ENCODE results near the gene MAK. TPM values are rescaled to one million over a fixed set of nuclear protein-coding genes. Genes with fewer than 3 reads are reported as not detected.

The MAK gene
- total RNA-seq, 1 experiment from 2014 or later: 0.07 TPM

DNA sequence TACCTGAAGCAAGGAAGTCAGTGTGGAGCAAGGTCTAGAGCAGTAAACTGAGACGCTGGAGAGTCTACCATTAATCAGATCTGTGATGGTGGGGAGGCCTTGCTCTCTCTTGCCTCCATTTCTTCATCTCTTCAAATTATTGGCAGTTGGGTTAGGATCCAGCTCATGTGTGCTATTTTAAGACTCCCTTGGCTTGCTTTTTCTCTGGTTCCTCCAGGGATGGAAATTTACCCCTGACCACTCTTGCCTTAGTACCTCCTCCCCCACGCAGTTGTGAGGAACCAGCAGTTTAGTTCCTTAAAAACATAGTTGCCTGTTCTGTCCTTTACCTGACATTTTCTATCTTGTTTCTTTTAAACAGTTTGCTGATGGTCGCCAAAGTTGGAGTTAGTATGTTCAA, 108.1 kb downstream of the MAK start:
- POLR2A ChIA-PET: no interaction called here
- Mint-ChIP-seq H3K27ac (no peak overlapping the region), H3K9me3 (no peaks in the 10 kb centered on the region), H3K27me3 (ENCODE audit: low read depth) (no peaks in the 10 kb centered on the region), H3K4me1 (0 out of 2 replicates have a peak, but pooled peaks cover 2% of the 10 kb centered on the region), H3K36me3 (peaks cover 61% of the 10 kb centered on the region), H3K4me3 (no peak overlapping the region)
- TF ChIP-seq ZNF232 (CRISPR knock-in tag; IDR thresholded peaks at IDR 0.05) (no peak), KAT7 (CRISPR knock-in tag; IDR thresholded peaks at IDR 0.05; ENCODE audit: borderline replicate concordance) (no peak), ZNF396 (CRISPR knock-in tag; IDR thresholded peaks at IDR 0.05; ENCODE audit: borderline replicate concordance) (no peak), SMAD4 (CRISPR knock-in tag; IDR thresholded peaks at IDR 0.05) (no peak), ZNF423 (CRISPR knock-in tag; IDR thresholded peaks at IDR 0.05) (no peak), FOXJ3 (CRISPR knock-in tag; IDR thresholded peaks at IDR 0.05; ENCODE audit: borderline replicate concordance) (no peak), NFATC4 (CRISPR knock-in tag; IDR thresholded peaks at IDR 0.05) (no peak), SP1 (CRISPR knock-in tag; conservative IDR thresholded peaks at IDR 0.05) (no peak)
- TF ChIP-seq, protein P1, sequence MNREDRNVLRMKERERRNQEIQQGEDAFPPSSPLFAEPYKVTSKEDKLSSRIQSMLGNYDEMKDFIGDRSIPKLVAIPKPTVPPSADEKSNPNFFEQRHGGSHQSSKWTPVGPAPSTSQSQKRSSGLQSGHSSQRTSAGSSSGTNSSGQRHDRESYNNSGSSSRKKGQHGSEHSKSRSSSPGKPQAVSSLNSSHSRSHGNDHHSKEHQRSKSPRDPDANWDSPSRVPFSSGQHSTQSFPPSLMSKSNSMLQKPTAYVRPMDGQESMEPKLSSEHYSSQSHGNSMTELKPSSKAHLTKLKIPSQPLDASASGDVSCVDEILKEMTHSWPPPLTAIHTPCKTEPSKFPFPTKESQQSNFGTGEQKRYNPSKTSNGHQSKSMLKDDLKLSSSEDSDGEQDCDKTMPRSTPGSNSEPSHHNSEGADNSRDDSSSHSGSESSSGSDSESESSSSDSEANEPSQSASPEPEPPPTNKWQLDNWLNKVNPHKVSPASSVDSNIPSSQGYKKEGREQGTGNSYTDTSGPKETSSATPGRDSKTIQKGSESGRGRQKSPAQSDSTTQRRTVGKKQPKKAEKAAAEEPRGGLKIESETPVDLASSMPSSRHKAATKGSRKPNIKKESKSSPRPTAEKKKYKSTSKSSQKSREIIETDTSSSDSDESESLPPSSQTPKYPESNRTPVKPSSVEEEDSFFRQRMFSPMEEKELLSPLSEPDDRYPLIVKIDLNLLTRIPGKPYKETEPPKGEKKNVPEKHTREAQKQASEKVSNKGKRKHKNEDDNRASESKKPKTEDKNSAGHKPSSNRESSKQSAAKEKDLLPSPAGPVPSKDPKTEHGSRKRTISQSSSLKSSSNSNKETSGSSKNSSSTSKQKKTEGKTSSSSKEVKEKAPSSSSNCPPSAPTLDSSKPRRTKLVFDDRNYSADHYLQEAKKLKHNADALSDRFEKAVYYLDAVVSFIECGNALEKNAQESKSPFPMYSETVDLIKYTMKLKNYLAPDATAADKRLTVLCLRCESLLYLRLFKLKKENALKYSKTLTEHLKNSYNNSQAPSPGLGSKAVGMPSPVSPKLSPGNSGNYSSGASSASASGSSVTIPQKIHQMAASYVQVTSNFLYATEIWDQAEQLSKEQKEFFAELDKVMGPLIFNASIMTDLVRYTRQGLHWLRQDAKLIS (CRISPR knock-in tag; IDR thresholded peaks at IDR 0.05; ENCODE audit: borderline replicate concordance): no peak
- TF ChIP-seq, protein P2, sequence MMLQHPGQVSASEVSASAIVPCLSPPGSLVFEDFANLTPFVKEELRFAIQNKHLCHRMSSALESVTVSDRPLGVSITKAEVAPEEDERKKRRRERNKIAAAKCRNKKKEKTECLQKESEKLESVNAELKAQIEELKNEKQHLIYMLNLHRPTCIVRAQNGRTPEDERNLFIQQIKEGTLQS (CRISPR knock-in tag; conservative IDR thresholded peaks at IDR 0.05): no peak
- TF ChIP-seq, protein P3, sequence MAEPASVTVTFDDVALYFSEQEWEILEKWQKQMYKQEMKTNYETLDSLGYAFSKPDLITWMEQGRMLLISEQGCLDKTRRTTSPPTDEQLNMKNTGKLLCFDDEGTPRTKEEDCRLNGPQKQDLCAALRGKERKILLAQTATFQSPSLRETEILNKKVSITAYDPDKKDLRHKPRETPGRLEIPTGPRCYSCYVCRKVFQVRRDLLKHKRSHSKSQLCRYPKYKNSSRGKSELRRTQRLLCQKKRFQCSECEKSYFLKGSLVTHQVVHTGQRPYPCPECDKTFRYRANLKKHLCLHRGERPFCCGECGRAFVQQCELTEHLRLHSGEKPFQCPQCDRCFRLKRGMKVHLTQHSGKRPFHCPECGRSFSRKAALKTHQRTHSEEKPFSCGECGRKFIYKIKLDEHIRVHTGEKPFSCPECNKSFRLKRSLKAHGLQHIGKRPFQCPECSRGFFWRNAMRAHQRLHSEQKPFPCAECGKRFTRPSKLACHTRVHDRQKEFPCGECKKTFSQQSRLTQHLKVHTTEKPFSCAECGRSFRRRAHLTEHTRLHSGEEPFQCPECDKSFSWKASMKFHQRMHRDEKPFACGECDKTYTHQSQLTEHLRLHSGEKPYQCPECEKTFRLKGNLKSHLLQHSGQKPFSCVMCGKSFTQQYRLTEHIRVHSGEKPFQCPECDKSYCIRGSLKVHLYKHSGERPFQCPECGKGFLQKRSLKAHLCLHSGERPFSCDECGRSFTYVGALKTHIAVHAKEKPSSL (CRISPR knock-in tag; conservative IDR thresholded peaks at IDR 0.05): no peak
- TF ChIP-seq, protein P4, sequence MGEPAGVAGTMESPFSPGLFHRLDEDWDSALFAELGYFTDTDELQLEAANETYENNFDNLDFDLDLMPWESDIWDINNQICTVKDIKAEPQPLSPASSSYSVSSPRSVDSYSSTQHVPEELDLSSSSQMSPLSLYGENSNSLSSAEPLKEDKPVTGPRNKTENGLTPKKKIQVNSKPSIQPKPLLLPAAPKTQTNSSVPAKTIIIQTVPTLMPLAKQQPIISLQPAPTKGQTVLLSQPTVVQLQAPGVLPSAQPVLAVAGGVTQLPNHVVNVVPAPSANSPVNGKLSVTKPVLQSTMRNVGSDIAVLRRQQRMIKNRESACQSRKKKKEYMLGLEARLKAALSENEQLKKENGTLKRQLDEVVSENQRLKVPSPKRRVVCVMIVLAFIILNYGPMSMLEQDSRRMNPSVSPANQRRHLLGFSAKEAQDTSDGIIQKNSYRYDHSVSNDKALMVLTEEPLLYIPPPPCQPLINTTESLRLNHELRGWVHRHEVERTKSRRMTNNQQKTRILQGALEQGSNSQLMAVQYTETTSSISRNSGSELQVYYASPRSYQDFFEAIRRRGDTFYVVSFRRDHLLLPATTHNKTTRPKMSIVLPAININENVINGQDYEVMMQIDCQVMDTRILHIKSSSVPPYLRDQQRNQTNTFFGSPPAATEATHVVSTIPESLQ (CRISPR knock-in tag; IDR thresholded peaks at IDR 0.05): no peak
- DNase-seq (ENCODE audit: low spot score): no peak
- CTCF ChIA-PET: no interaction called here
- ATAC-seq: no peak

DNA sequence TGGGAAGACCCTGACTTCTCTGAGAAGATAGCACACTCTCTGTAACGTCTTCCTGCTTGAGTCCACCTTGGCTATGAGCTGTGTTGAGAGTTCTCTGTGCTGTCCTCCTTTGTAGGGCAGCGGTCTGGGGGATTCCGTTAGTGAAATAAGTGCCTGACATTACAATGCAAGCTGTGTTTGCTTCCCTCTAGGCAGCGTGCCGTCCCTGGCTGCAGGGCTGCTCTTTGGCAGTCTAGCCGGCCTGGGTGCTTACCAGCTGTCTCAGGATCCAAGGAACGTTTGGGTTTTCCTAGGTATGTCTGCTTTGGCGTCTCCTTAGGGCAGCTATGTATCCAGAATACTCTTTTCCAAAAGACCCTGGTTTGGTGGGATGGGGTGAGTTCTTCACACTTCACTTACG, 112.6 kb downstream of the MAK start:
- ATAC-seq: no peak
- peaks cover 39% of the 10 kb centered on the region for H3K36me3 Mint-ChIP-seq
- H3K4me3 Mint-ChIP-seq: no peak overlapping the region
- H3K4me1 Mint-ChIP-seq: peaks cover 28% of the 10 kb centered on the region
- CTCF ChIA-PET: interaction anchor here (2.3 kb wide), 1 partner anchor 260 kb away, joined by 6 read pairs; no protein-coding TSS in a partner anchor
- no peaks in the 10 kb centered on the region for H3K27me3 Mint-ChIP-seq (ENCODE audit: low read depth)
- POLR2A ChIA-PET: no interaction called here
- DNase-seq (ENCODE audit: low spot score): no peak
- peaks cover 8% of the 10 kb centered on the region; the same call in 1 of the 2 replicates for H3K9me3 Mint-ChIP-seq
- peak overlapping the region; percentile 86 for H3K27ac Mint-ChIP-seq
- TF ChIP-seq ATF1 (CRISPR knock-in tag; IDR thresholded peaks at IDR 0.05) (no peak), ZNF232 (CRISPR knock-in tag; IDR thresholded peaks at IDR 0.05) (no peak), GABPB1 (CRISPR knock-in tag; IDR thresholded peaks at IDR 0.05) (no peak), USF1 (CRISPR knock-in tag; IDR thresholded peaks at IDR 0.05) (no peak), ZNF532 (CRISPR knock-in tag; IDR thresholded peaks at IDR 0.05; ENCODE audit: borderline replicate concordance) (no peak), ETV6 (CRISPR knock-in tag; IDR thresholded peaks at IDR 0.05) (no peak)
- TF ChIP-seq, protein P5, sequence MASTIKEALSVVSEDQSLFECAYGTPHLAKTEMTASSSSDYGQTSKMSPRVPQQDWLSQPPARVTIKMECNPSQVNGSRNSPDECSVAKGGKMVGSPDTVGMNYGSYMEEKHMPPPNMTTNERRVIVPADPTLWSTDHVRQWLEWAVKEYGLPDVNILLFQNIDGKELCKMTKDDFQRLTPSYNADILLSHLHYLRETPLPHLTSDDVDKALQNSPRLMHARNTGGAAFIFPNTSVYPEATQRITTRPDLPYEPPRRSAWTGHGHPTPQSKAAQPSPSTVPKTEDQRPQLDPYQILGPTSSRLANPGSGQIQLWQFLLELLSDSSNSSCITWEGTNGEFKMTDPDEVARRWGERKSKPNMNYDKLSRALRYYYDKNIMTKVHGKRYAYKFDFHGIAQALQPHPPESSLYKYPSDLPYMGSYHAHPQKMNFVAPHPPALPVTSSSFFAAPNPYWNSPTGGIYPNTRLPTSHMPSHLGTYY (CRISPR knock-in tag; IDR thresholded peaks at IDR 0.05): no peak
- TF ChIP-seq, protein P6, sequence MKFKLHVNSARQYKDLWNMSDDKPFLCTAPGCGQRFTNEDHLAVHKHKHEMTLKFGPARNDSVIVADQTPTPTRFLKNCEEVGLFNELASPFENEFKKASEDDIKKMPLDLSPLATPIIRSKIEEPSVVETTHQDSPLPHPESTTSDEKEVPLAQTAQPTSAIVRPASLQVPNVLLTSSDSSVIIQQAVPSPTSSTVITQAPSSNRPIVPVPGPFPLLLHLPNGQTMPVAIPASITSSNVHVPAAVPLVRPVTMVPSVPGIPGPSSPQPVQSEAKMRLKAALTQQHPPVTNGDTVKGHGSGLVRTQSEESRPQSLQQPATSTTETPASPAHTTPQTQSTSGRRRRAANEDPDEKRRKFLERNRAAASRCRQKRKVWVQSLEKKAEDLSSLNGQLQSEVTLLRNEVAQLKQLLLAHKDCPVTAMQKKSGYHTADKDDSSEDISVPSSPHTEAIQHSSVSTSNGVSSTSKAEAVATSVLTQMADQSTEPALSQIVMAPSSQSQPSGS (CRISPR knock-in tag; IDR thresholded peaks at IDR 0.05; ENCODE audit: borderline replicate concordance, low read depth): no peak

Data from WTC11 (cell line).